IMR-90 (cell line): ENCODE data around the gene PRKCB. TPM values are rescaled to one million over a fixed set of nuclear protein-coding genes. Genes with fewer than 3 reads are reported as not detected.

ENCODE experiments used
- ATAC-seq: fragments of 200-7000 bp; cut with Tn5 transposase; 2 replicates; pipeline ENCODE4 v1.9.1; 2020; ENCODE audit warnings: low read depth, mild to moderate bottlenecking, moderate library complexity
- BruUV-seq: library from RNA; stranded (reverse); fragments of 400-500 nt; replicated peaks from 2 replicates; lab custom pipeline; 2021; lab: Mats Ljungman, UMichigan
- CTCF ChIA-PET: fragments of 300-600 bp; formaldehyde crosslinking; extraction: SDS; loops from one replicate; lab custom pipeline; 2021; ENCODE audit warnings: antibody characterized with exemption; lab: Yijun Ruan, JAX
- POLR2A ChIA-PET: fragments of 300-600 bp; sonication (Branson Sonifier 250); formaldehyde crosslinking; loops from one replicate; lab custom pipeline; 2022; ENCODE audit warnings: antibody characterized with exemption; ENCODE audit not compliant: unreplicated experiment; lab: Charles Lee
- DNase-seq: peaks from one replicate; pipeline ENCODE4 v3.0.0; 2013
- H2AFZ ChIP-seq: replicated peaks from 2 replicates; pipeline ENCODE3; 2013; ENCODE audit warnings: low read length, mild to moderate bottlenecking; ENCODE audit not compliant: poor library complexity
- H2AK5ac ChIP-seq: 2 replicates; pipeline ENCODE4 v1.6.1; 2013; ENCODE audit warnings: low read depth, low read length, inconsistent platforms
- H2AK9ac ChIP-seq: replicated peaks from 2 replicates; pipeline ENCODE3; 2013; ENCODE audit warnings: mild to moderate bottlenecking, low read depth, low read length, moderate library complexity; ENCODE audit not compliant: poor library complexity
- H2BK120ac ChIP-seq: 2 replicates; pipeline ENCODE4 v1.6.1; 2013; ENCODE audit warnings: low read depth, low read length, inconsistent platforms
- H2BK15ac ChIP-seq: 3 replicates; pipeline ENCODE4 v1.6.1; 2013; ENCODE audit warnings: low read depth, low read length, inconsistent platforms
- H2BK20ac ChIP-seq: 2 replicates; pipeline ENCODE4 v1.6.1; 2013; ENCODE audit warnings: low read depth, mild to moderate bottlenecking, inconsistent platforms, low read length, moderate library complexity
- H2BK5ac ChIP-seq: 2 replicates; pipeline ENCODE4 v1.6.1; 2013; ENCODE audit warnings: mild to moderate bottlenecking, low read depth, low read length, inconsistent platforms; ENCODE audit not compliant: poor library complexity, severe bottlenecking
- H3K14ac ChIP-seq: replicated peaks from 2 replicates; pipeline ENCODE4 v1.6.1; 2013; ENCODE audit warnings: low read depth, low read length, inconsistent platforms
- H3K18ac ChIP-seq: 2 replicates; pipeline ENCODE4 v1.6.1; 2013; ENCODE audit warnings: low read depth, low read length, control low read depth
- H3K23ac ChIP-seq: 2 replicates; pipeline ENCODE4 v1.6.1; 2013; ENCODE audit warnings: low read depth, low read length, inconsistent platforms
- H3K27ac ChIP-seq: 2 replicates; pipeline ENCODE4 v1.5.1; 2013; ENCODE audit warnings: mild to moderate bottlenecking, control low read depth, low read length; ENCODE audit not compliant: insufficient read depth
- H3K27me3 ChIP-seq: 2 replicates; pipeline ENCODE4 v1.6.1; 2013; ENCODE audit warnings: low read length; ENCODE audit not compliant: control insufficient read depth, insufficient read depth
- H3K36me3 ChIP-seq: 2 replicates; pipeline ENCODE4 v1.6.1; 2013; ENCODE audit warnings: low read length, mixed read lengths; ENCODE audit not compliant: control insufficient read depth, insufficient read depth
- H3K4ac ChIP-seq: 2 replicates; pipeline ENCODE4 v1.6.1; 2013; ENCODE audit warnings: low read depth, low read length, inconsistent platforms
- H3K4me1 ChIP-seq: 2 replicates; pipeline ENCODE4 v1.6.1; 2013; ENCODE audit warnings: low read length, mixed read lengths; ENCODE audit not compliant: control insufficient read depth, insufficient read depth
- H3K4me2 ChIP-seq: 2 replicates; pipeline ENCODE4 v1.6.1; 2013; ENCODE audit warnings: low read depth, mild to moderate bottlenecking, control low read depth, low read length, moderate library complexity
- H3K4me3 ChIP-seq: 2 replicates; pipeline ENCODE4 v1.5.1; 2013; ENCODE audit warnings: low read depth, mild to moderate bottlenecking, control low read depth, low read length, moderate library complexity; ENCODE audit not compliant: insufficient read depth
- H3K56ac ChIP-seq: 2 replicates; pipeline ENCODE4 v1.6.1; 2013; ENCODE audit warnings: low read length, inconsistent platforms; ENCODE audit not compliant: insufficient read depth; ENCODE audit errors: extremely low read depth
- H3K79me1 ChIP-seq, 2 experiments: 2 replicates each; pipeline ENCODE4 v1.6.1; 2013; ENCODE audit warnings: low read length in 2 of 2, inconsistent platforms in 1 of 2, low read depth in 1 of 2
- H3K9ac ChIP-seq: 2 replicates; pipeline ENCODE4 v1.6.1; 2013; ENCODE audit warnings: low read depth, low read length, control low read depth
- H3K9me1 ChIP-seq: 2 replicates; pipeline ENCODE4 v1.6.1; 2013; ENCODE audit warnings: low read length, inconsistent platforms; ENCODE audit not compliant: insufficient read depth
- H3K9me3 ChIP-seq: 2 replicates; pipeline ENCODE4 v1.6.1; 2013; ENCODE audit warnings: low read length; ENCODE audit not compliant: control insufficient read depth, insufficient read depth
- H4K20me1 ChIP-seq: 2 replicates; pipeline ENCODE4 v1.6.1; 2013; ENCODE audit warnings: low read length, inconsistent platforms; ENCODE audit not compliant: insufficient read depth
- H4K5ac ChIP-seq: 2 replicates; pipeline ENCODE4 v1.6.1; 2013; ENCODE audit warnings: mild to moderate bottlenecking, low read depth, low read length, control low read depth
- H4K8ac ChIP-seq, 2 experiments: 2 replicates each; pipeline ENCODE4 v1.6.1; 2013; ENCODE audit warnings: low read depth in 2 of 2, low read length in 2 of 2, control low read depth in 1 of 2, inconsistent platforms in 1 of 2
- H4K91ac ChIP-seq: 2 replicates; pipeline ENCODE4 v1.6.1; 2013; ENCODE audit warnings: low read depth, low read length, inconsistent platforms; ENCODE audit not compliant: insufficient read depth
- MXI1 ChIP-seq: IDR thresholded peaks from 2 replicates; pipeline ENCODE4 v1.6.1; 2012; ENCODE audit warnings: low read depth, mild to moderate bottlenecking, low read length, moderate library complexity, borderline replicate concordance
- WGBS, 2 experiments: methylation state at CpG; one replicate each; pipeline versions ENCODE4 v1.1.5 to v1.1.7; 2013; ENCODE audit warnings: missing lambda C conversion rate in 2 of 2; ENCODE audit not compliant: insufficient read length in 1 of 2; ENCODE audit errors: extremely low coverage in 2 of 2; 5-methylcytosine and 5-hydroxymethylcytosine counted together
- dilution Hi-C: fragments of 300-500 bp; cut with HindIII; formaldehyde crosslinking; loops from one replicate; pipeline ENCODE4 v1.14.3; 2018; ENCODE audit warnings: low sequenced_read_pairs; ENCODE audit not compliant: unreplicated experiment
- in situ Hi-C: fragments of 300-500 bp; cut with MboI; formaldehyde crosslinking; loops from 3 replicates; pipeline ENCODE4 v1.14.3; 2019; ENCODE audit warnings: low sequenced_read_pairs, inconsistent platforms, mixed read lengths
- intact Hi-C: fragments of 100-400 bp; cut with micrococcal nuclease; formaldehyde crosslinking; loops from 2 replicates; pipeline ENCODE4 v1.10.0; 2022
- polyA plus RNA-seq, 3 experiments: library from polyadenylated mRNA; depleted of rRNA; stranded (reverse); fragments of >200 nt; gene quantifications; 2 replicates each; pipeline ENCODE4 v1.2.3, GENCODE V29; 2012; ENCODE audit warnings: low replicate concordance in 1 of 3
- total RNA-seq: library from RNA; depleted of rRNA; stranded (reverse); fragments of >200 nt; gene quantifications from 2 replicates; pipeline ENCODE4 v1.2.3, GENCODE V29; 2012

PRKCB gene
- total and polyA plus RNA-seq, 2 of the 4 experiments (the other 2 are of a cell fraction), result under 0.01 TPM; not detected in 1

DNA sequence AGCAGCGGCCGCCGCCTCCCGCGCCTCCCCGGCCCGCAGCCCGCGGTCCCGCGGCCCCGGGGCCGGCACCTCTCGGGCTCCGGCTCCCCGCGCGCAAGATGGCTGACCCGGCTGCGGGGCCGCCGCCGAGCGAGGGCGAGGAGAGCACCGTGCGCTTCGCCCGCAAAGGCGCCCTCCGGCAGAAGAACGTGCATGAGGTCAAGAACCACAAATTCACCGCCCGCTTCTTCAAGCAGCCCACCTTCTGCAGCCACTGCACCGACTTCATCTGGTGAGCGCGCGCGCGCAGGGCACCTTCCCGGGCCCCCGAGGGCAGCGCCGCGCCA is 258 bp downstream of the PRKCB start:
- no peak overlapping the region for H3K14ac ChIP-seq
- BruUV-seq, result no TSS peak
- H4K91ac ChIP-seq, result no peak overlapping the region
- H3K18ac ChIP-seq, result no peak overlapping the region
- peak overlapping the region; percentile 34; the same call in 1 of the 2 replicates for H3K4me2 ChIP-seq
- H2AFZ ChIP-seq, result peak overlapping the region; percentile 32
- no peak overlapping the region for H3K4ac ChIP-seq
- H3K9ac ChIP-seq, result no peak overlapping the region
- no peak overlapping the region for H3K56ac ChIP-seq
- H3K9me1 ChIP-seq, result no peaks in the 10 kb centered on the region
- dilution Hi-C loops (no loop called here), intact Hi-C loops (loop anchor here (5.0 kb wide), 1 partner anchor 71 kb away; no protein-coding TSS in a partner anchor), in situ Hi-C loops (no loop called here)
- H4K8ac ChIP-seq, result no peak overlapping the region
- H2BK5ac ChIP-seq, result no peak overlapping the region
- CTCF ChIA-PET, result no interaction called here
- H3K4me1 ChIP-seq, result no peaks in the 10 kb centered on the region
- no peaks in the 10 kb centered on the region for H3K9me3 ChIP-seq
- no peak overlapping the region for H2AK9ac ChIP-seq
- 1% methylated on average over 31 of the region's 45 CpGs; no CpG with 5 or more reads in 1 of the 2 experiments for WGBS, 2 experiments
- no peak overlapping the region for H3K4me3 ChIP-seq
- H4K5ac ChIP-seq, result no peak overlapping the region
- H2BK120ac ChIP-seq, result no peak overlapping the region
- no peak for DNase-seq
- H3K27me3 ChIP-seq, result peaks cover 19% of the 10 kb centered on the region
- H4K20me1 ChIP-seq, result no peaks in the 10 kb centered on the region
- no peaks in the 10 kb centered on the region for H3K36me3 ChIP-seq
- no peak overlapping the region for H3K23ac ChIP-seq
- H2BK15ac ChIP-seq, result no peak overlapping the region
- no peak overlapping the region for H2AK5ac ChIP-seq
- POLR2A ChIA-PET, result no interaction called here
- TF ChIP-seq MXI1, result no peak
- ATAC-seq, result no peak; the same call in 1 of the 2 replicates
- H3K79me1 ChIP-seq, result no peaks in the 10 kb centered on the region
- no peak overlapping the region for H3K27ac ChIP-seq
- no peak overlapping the region for H2BK20ac ChIP-seq
